GM21576 (cell line): ENCODE data around the gene PTGDS.

Source experiments
- ATAC-seq: cut with Tn5 transposase; IDR thresholded peaks from one replicate; pipeline ENCODE4 v1.9.1; 2021; ENCODE audit warnings: mild to moderate bottlenecking, moderate library complexity; ENCODE audit not compliant: unreplicated experiment

The PTGDS gene

DNA sequence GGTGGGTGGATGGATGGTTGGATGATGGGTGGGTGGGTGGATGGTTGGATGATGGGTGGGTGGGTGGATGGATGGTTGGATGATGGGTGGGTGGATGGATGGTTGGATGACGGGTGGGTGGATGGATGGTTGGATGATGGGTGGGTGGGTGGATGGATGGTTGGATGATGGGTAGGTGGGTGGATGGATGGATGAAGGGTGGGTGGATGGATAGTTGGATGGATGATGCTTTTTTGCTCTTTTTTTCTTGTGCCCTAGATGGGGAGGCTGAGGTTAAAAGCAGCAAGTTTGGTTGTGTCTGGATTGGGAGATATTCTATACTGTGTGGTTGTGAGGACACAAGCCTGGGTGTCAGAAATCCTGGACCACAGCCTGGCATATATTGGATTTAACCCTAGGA, 19.8 kb upstream of the PTGDS start:
- ATAC-seq = no peak

DNA sequence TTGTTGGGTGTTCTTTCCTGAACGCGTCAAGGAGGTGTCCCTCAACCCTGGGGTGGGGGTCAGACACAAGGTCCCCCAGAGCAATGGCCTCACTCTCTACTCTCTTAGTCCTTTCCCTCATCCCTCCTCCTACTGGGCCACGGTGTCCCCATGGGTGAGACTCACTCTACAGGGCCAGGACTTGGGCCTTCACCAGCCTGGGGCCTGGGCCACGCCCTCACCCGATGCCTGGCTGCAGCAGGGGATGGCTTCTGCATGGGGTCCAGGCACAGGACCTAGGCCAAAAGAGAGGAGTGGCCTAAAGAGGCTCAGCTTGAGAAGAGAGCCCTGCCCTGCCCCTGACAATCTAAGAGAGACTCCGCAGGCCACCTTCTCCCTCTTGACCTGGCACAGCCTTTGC, 19.4 kb upstream of the PTGDS start:
- no peak for ATAC-seq

DNA sequence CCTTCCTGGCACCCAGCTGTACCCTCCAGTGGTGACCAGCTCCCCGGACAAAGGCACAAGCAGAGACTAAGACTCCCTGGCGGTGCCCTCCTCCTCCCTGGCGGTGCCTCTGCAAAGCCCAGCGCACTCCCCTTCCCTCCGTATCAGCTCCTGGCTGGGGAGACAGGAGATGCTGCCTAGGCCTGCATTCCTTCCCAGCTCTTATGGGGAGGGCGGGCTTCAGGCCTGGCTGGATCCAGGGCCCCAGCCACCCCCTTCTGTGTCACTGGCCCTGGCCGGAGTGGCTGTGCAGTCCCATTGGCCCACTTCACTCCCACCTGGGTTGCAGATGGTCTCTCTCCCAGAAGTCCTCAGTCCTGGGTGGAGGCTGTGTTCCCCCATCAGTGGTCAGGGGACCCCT, 18.8 kb upstream of the PTGDS start:
- no peak for ATAC-seq

DNA sequence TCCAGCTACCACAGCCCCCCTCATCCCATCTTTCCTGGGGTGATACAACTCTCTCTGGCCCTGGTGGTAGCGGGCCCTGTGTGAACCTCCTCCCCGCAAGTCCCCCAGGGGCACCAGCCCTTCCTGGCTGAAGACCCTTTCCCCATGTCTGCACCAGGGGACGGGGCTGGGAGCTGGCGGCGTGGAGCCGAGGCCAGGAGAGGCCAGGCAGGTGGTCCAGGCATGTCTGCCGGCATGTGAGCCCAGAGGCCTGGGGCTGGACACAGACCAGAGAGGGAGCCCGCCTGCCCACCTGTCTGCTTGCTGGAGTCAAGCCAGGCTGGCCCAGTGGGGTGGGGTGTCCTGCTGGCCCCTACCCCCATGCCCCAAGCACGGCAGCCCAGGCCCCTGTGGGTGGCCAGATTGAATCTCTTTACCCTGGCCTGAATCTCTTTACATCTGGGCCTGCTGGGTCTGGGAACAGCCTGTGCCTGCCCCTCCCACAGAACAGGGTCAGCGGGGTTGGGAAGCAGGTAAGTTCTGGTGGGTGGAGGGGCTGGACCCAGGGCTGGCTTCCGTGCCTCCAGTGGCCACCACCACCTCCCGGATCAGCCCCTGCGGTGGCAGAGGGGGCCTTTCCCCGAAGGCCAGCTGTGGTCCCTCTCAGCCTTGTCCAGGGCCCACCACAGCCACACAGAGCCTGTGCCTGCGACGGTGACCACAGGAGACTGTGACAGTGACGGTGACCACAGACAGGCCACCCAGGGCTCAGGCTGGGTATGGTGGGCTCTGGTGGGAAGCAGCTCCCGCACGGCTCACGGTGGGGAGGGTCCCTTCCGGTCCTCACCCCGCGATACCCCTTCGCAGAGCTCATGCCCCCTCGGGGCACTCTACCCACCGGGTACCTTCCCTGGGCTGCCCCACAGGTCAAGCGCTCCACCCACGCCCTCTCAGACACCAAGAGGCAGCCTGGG, 18.1 kb upstream of the PTGDS start:
- ATAC-seq = no peak

DNA sequence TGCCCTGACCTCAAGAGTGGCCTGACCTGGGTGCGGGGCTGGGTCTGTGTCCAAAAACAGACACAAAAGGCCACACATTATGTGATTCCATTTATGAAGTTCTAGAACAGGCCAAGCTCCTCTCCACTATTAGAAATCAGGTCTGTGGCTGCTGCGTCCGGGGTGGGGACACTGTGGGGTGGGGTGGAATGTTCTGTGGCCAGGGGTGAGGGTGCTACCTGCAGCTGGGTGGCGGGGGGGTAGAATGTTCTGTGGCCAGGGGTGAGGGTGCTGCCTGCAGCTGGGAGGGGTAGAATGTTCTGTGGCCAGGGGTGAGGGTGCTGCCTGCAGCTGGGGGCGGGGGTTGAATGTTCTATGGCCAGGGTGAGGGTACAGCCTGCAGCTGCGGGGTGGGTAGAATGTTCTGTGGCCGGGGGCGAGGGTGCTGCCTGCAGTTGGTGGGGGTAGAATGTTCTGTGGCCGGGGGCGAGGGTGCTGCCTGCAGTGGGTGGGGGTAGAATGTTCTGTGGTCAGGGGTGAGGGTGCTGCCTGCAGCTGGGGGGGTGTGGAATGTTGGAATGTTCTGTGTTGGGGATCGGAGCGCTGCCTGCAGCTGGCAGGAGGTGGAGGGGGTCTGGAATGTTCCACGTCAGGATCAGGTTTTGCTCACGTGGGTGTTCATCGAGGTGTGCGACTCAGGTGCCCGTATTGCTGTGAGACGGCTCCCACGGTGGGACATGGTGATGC, 16.9 kb upstream of the PTGDS start:
- no peak for ATAC-seq

DNA sequence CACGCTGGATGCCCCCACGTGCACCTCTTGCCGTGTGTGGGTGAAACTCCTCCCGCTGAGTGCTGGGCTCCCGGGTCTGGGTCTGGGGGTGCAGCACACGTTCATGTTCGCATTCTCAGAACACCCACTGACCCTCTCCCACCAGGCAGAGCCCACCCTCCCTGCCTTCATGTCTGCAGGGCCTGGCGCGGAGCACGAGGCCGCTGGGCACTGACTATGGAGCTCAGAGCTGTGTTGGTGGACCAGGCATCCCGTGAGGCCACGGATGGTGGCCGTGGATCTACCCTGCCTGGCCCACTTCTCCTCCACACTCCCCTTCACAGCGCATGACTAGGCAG, 16.4 kb upstream of the PTGDS start:
- no peak for ATAC-seq

DNA sequence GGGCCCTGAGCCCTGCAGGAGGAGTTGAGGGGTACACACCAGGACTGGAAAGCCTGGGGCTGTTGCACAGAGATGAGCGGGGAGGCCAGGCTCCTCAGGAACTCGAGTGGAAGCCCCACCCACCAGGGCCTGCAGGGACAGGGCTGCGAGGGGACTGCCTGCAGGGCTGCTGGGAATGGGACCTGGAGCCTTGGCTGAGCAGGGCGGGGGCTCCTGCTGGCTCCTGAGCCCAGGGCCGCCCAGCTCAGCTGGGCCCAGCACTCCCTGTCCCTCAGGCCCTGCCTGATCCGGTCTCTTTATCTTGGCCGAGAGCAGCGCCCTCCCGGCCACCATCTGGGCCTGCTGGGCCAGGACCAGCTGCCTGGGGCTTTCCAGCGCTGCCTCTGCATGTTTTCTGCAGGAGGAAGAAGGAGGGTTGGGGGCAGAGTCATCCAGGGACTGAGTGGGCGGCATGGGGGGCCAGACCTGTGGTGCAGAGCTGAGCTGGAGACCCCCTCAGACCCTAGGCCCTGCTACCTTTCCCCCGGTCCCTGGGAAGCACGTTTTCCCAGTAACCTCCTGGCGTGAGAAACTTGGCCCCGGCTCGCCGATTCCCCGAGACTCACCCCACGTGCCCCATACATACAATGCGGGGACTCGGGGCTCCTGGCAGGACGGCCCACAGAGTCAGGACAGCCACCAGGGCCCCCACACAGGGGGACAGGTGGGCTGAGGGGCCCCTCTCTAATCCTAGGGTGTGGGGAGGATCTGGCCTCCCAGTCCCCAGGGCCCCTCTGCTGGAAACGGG, 15.8 kb upstream of the PTGDS start:
- ATAC-seq = no peak

DNA sequence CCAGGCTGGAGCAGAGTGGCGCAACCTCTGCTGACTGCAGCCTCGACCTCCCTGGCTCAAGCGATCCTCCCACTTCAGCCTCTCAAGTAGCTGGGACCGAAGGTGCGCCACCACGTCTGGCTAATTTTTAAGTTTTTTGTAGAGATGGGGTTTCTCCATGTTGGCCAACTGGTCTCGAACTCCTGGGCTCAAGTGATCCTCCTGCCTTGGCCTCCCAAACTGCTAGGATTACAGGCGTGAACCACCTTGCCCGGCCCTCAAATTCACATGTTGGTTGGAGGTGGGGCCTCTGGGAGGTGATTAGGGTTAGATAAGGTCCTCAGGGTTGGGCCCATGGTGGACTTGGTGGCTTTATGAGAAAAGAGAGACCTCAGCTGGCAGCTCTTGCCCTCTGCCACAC, 15.1 kb upstream of the PTGDS start:
- no peak for ATAC-seq

DNA sequence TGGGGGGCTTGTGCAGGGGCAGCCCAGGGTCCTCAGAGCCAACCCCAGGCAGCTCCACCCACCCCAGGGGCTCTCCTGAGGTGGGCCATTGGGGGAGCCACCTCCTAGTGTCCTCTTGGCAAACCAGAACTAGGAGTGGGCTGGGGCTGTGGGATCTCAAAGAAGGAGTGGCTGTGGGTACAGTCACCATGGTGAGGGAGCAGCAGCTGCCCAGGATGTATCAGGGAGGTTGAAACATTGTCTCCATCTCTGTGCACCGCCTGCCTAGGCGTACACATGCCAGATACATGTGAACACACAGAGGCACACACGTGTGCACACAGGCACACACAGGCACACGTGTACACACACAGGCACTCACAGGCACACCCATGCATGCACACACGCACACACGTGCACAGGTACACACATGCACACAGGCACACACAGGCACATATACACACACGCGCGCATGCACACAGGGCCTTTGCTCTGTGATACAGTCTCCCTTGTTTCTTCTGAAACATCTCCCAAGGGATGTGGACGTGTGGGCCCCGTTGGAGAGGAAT, 14.5 kb upstream of the PTGDS start:
- no peak for ATAC-seq

DNA sequence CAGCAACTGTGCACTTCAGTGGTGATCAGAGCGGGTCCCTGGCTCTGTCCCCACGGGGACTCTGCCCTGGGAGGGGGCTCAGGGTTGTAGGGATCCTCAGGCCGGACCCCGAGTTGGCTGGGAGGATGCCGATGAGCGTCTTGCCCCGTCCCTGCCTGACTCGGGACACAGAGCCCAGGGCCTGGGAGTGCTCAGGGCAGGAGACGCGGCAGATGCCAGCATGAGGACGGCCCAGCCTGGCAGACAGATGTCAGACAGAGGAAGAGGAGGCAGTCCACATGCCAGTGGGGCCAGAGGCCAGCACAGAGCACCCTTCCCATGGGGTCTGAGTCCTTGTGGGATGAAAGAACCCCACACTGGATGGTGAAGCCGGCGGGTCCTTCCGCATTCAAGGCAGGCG, 14.0 kb upstream of the PTGDS start:
- ATAC-seq = no peak

DNA sequence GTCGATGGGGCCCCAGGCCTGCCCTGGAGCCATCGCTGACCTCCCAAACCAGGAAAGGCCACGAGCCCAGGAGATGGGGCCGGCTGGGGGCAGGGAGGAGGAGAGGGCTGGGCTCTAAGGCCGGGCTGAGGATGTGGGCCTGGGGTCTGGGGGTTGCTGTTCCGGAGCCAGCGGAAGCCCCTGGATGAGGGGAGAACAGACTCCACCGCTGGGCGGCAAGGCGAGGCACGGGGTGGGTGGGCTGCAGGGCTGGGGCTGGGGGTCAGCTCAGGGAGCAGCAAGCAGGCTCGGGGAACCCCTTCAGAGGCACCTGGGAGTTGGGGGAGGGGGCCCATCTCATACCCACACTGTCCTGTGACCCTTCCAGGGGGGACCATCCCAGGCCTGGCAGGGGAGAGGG, 13.6 kb upstream of the PTGDS start:
- no peak for ATAC-seq

DNA sequence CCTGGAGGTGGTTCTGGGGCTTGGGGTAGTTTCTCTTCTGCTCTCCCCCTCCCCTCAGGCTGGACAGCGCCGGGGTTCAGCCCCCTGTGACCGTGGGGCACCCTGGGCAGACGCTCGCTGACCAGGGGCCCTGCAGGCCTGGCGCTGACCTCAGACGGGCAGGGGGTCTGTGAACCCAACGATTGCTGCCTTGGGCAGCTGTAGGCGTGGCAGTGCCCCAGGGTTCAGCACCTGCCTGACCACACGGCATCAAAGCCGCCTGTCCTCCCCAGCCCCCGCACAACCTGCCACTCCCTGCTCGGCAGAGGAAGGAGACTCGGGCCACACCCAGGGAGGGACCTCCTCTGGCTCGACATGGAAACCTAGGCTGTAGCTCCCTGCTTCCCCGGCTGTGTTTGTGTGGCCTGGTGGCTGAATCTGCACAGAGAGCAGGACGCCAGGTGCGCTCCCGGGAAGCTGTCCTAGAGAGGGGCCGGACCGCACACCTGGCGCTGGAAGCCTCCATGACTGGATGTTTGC, 13.1 kb upstream of the PTGDS start:
- no peak for ATAC-seq

DNA sequence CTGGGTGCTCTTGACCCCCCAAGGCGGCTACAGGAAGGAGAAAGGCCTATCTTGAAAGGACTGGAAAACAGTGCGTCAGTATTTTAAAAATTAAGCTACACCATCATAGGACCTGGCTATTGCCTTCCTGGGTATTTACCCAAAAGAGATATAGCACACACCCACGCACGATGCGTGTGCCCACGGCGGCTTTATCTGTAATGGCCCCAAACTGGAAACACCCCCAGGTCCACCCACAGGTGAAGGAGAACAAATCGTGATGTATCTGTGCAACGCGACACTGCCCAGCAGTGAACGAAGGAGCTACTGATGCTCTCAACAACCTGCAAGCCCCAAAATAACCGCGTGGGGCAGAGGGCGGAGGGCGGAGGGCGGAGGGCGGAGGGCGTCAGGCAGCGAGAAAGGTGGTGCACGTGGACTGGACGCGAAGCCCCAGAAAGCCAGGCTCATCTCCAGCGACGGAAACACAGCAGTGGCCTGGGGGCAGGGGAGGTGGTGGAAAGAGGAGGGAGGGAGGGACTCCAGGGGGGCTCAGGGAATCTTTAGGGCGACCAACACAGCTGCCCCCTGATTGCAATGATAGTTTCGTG, 12.4 kb upstream of the PTGDS start:
- ATAC-seq = no peak

DNA sequence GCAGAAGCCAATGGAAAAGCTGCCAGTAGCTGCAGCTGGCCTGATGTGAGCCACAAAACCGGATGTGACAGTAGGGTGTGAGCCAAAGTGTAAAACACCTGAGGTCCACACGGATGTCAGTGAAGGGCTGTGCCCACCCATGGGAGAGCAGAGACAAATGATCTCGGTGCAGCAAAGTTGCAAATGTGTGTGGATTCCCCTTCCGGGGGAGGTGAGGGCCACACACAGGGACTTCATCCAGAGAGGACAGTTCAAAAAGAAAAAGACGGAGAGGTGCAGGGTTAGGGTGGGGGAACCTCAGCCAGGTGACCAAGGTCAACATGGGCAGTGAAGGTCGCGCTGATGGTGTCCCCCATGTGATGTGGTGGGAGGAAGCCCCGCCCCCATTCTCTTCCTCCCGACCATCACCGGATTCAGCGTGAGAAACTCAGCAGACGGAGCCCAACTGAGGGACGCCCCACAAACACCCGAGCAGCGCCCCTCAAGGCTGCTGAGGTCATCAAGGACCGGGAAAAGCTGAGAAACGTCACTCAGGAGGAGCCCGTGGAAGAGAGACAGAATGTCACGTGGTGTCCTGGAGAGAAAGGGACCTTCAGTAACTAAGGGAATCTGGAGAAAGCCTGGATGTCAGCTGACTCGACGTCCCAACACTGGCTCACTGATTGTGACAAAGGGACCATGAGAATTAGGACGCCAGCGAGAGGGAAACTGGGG, 11.4 kb upstream of the PTGDS start:
- ATAC-seq = no peak

DNA sequence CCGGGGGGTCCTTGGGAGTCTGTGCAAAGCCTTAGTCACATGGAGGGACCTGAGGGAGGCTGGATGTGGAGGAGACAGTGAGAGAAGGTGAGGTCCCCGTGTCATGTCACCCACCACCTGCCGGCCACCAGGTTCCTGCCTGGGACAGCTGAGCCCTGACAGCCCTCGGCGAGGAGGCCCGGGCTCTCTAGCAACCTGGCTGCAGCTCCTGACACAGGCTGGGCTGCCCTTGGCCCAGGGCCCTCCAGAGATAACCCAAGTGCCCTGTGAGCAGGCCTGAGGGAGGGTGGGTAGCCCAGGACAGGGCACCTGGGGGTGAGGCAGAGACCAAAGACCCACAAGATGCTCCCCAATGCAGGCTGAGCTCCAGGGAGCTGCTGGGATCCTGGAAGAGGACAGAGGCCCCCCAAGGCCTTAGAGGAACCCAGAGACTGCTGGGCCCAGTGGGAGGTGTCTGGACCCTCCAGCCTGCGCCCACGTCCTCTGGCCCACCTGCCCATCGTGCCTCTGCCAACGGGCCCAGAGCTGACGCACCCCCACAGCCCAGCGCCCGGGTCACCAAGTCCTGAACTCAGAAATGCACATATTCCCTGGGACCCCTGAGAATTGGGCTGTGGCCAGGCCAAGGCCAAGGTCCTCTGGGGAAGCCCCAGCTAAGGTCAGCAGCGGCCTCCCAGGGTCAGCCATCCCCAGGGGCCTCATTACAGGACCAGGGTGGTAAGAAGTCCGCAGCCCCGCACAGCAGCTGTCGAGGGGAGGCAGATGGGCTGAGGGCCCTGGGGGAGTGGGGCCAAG, 8.8 kb upstream of the PTGDS start:
- no peak for ATAC-seq

DNA sequence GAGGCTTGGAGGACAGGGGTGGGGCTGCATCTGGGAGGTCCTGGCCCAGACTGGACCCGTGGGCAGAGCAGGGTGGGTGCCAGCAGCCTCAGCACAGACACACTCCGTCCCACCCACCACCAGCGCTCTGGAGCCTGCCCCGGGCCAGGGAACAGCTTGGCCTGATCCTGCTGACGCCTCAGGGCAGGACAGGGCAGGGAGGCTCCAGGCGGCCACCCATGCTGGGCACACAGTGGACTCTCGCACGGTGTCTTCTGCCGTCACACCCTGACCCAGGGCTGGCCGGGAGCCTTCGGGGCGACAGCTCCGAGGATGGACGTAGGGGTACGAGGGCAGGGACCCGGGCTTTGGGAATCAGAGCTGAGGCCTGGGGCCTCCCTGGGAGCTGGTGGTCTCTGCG, 8.2 kb upstream of the PTGDS start:
- no peak for ATAC-seq

DNA sequence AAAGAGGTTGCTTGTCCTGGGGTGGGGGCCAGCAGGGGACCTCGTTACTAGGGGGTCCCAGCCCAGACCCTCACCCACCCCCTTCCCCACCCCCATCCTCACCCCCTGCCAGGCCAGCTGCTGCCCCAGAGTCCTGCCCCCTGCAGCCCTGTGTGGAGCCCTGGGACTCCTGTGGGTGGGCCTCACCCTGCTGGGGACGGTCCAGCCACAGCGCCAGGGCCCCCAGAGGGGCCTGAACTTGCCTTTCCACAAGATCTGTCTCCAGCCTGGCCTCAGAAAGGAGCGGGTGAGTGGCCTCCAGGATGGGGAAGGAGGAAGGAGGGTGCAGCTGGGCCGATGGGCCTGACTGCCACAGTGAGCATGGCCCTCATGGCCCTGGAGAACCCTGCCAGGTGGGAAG, 7.5 kb upstream of the PTGDS start:
- ATAC-seq = no peak

DNA sequence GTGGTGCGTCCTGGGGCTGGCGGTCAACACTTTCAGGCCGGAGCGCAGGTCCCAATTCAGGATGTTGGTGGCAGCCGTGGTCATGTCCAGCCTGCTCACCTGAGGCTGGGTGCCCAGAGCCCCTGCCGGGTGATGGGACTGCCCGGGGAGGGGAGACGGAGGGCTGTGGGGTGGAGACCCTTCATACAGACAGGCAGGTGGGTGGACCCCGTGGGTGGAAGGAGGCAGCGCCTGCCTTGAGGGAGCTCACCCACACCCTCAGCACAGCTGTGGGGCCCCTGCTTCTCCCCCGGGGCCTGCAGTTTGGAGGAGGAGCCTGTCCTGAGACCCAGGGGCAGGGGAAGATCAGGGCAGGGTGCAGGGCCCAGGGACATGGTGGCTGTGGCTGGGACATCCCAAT, 6.9 kb upstream of the PTGDS start:
- ATAC-seq = no peak

DNA sequence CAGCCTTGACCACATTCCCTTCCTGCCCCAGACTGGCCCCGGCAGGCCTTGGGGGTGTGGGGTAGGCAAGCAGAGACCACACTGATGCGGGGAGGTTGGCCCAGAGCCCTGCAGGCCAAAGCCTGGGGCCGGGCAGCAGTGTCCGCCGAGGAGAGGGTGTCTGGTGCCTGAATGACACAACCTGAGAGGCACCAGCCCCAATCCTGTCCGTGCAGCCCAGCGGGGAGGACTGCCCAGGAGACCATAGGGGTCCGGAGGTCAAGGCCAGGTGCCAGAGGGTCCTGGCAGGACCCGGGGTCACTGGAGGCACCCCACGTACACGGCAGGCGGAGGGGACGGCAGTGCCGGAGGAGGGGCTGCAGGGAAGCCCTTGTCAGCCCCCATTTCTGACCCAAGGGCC, 5.6 kb upstream of the PTGDS start:
- ATAC-seq = no peak
